Peyer's patch (tissue), 4 donors: ENCODE measurements around the gene ADM. TPM values are rescaled to one million over a fixed set of nuclear protein-coding genes. Genes with fewer than 3 reads are reported as not detected.
A peak's percentile ranks its signal among the peaks of the same experiment; 100 is the strongest.

Experiments
- DNase-seq, 3 donors: peaks; one replicate each; pipeline ENCODE4 v3.0.0-alpha.2; 2017 to 2019
- H3K27ac ChIP-seq, 4 donors: fragments of 200-600 bp; sonication (generic); one replicate each; pipeline ENCODE4 v1.5.1; 2016 to 2019
- H3K27me3 ChIP-seq, 2 donors: fragments of 200-600 bp; sonication (generic); one replicate each; pipeline ENCODE4 v1.5.1; 2019
- H3K36me3 ChIP-seq, 3 donors: fragments of 200-600 bp; sonication (generic); one replicate each; pipeline ENCODE4 v1.5.1; 2016 to 2019
- H3K4me1 ChIP-seq, 4 donors: fragments of 200-600 bp; sonication (generic); one replicate each; pipeline ENCODE4 v1.5.1; 2016 to 2019
- H3K4me3 ChIP-seq, 4 donors: fragments of 200-600 bp; sonication (generic); 1 replicate in 3 of 4; 2 replicates in 1 of 4; pipeline ENCODE4 v1.5.1; 2016 to 2019; ENCODE audit warnings: mild to moderate bottlenecking in 1 of 4
- H3K9me3 ChIP-seq, 4 donors: fragments of 200-600 bp; sonication (generic); one replicate each; pipeline ENCODE4 v1.5.1; 2016 to 2019; ENCODE audit warnings: mild to moderate bottlenecking in 1 of 4
- POLR2A ChIP-seq, 2 donors: fragments of 450-650 bp; IDR thresholded peaks; one replicate each; pipeline ENCODE4 v1.5.1; 2017; ENCODE audit warnings: antibody characterized with exemption in 2 of 2, mild to moderate bottlenecking in 2 of 2, moderate library complexity in 2 of 2
- total RNA-seq, 4 donors: library from RNA; depleted of rRNA; stranded (reverse); fragments of >200 nt; gene quantifications; one replicate each; pipeline ENCODE4 v1.1.0, GENCODE V29; 2016
- TF ChIP-seq, protein P1 (sequence below), 6 experiments: fragments of 450-650 bp in 4 of 6; fragments of 200-600 bp in 2 of 6; sonication (generic) in 1 of 6; IDR thresholded peaks; one replicate each; pipeline ENCODE4 v1.5.1; 2017 to 2019; ENCODE audit warnings: antibody characterized with exemption in 6 of 6, mild to moderate bottlenecking in 3 of 6, moderate library complexity in 1 of 6

ADM gene
- total RNA-seq, 4 donors from 2014 or later = 75.5 to 323 (median 106) TPM

DNA sequence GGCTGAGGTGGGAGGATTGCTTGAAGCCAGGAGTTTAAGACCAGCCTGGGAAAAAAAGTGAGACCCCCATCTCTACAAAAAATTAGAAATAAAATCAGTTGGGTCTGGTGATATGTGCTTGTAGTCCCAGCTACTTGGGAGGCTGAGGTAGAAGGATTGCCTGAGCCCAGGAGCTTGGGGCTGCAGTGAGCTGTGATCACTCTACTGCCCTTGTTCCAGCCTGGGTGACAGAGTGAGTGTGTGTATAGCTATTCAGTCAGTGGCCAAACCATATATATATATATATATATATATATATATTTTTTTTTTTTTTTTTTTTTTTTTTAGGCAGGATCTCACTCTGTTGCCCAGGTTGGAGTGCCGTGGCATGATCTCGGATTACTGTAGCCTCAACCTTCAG is 24.5 kb downstream of the ADM start:
- Histone ChIP-seq H3K36me3 (no peaks in the 10 kb centered on the region), H3K27ac (peak overlapping the region in 1 of 4 donors; percentile 18), H3K9me3 (no peaks in the 10 kb centered on the region), H3K27me3 (no peaks in the 10 kb centered on the region), H3K4me3 (no peak overlapping the region), H3K4me1 (peaks cover 0 to 35% (median 3%) of the 10 kb centered on the region in 4 donors)
- no peak for TF ChIP-seq POLR2A (IDR thresholded peaks at IDR 0.05)
- TF ChIP-seq, protein P1, sequence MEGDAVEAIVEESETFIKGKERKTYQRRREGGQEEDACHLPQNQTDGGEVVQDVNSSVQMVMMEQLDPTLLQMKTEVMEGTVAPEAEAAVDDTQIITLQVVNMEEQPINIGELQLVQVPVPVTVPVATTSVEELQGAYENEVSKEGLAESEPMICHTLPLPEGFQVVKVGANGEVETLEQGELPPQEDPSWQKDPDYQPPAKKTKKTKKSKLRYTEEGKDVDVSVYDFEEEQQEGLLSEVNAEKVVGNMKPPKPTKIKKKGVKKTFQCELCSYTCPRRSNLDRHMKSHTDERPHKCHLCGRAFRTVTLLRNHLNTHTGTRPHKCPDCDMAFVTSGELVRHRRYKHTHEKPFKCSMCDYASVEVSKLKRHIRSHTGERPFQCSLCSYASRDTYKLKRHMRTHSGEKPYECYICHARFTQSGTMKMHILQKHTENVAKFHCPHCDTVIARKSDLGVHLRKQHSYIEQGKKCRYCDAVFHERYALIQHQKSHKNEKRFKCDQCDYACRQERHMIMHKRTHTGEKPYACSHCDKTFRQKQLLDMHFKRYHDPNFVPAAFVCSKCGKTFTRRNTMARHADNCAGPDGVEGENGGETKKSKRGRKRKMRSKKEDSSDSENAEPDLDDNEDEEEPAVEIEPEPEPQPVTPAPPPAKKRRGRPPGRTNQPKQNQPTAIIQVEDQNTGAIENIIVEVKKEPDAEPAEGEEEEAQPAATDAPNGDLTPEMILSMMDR (IDR thresholded peaks at IDR 0.05) = no peak
- DNase-seq = no peak

DNA sequence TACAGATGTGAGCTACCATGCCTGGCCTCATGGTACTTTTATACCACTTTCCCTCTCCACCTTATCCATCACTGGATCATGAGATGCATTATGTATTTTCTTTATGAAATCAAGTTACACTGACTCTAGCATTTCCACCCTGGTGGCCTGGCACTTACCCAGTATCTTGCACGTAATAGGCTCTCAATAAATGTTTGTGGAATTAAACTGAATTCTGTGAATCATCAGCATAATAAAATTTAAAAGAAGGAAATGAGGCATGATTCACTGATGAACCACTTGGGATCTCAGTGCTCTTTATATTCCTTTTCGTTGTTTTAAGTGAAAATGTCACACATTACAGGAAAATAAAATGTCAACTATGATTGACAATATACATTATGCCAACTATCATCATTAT is 25.1 kb downstream of the ADM start:
- DNase-seq = no peak
- no peaks in the 10 kb centered on the region for H3K27me3 ChIP-seq
- H3K36me3 ChIP-seq = no peaks in the 10 kb centered on the region
- no peaks in the 10 kb centered on the region for H3K9me3 ChIP-seq
- no peak overlapping the region for H3K27ac ChIP-seq
- no peak for TF ChIP-seq POLR2A (IDR thresholded peaks at IDR 0.05)
- TF ChIP-seq, protein P1 (IDR thresholded peaks at IDR 0.05) = no peak
- H3K4me3 ChIP-seq = no peak overlapping the region
- peaks cover 0 to 29% (median 3%) of the 10 kb centered on the region in 4 donors for H3K4me1 ChIP-seq

DNA sequence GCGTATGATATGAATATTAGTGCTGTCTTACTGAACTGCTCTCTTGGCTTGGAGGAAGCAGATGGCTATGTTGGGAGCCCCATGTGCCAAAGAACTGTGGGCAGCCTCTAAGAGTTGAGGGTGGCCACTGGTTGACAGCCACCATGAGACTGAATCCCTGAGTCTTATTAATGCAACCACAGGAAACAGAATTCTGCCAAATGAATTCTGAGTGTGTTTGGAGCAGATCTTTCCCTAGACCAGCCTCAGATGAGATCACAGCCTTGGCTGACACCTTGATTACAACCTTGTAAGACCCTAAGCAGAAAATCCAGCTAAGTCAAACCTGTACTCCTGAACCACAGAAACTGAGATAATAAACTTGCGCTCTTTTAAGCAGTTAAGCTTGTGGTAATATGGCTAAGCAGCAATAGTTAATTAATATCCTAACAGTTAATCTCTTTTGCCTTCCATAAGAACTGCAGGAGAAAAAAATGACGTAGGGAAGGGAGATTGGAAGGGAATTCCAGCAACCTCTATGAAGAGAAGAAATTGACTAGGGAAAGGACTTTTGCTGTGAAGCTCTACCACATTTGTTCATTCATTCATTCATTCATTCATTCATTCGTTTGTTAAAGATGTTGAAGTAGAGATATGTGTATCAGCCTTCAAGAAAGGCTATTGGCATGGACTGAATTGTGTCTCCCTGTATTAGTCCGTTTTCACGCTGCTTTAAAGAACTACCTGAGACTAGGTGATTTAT is 26.8 kb downstream of the ADM start:
- no peaks in the 10 kb centered on the region for H3K27me3 ChIP-seq
- H3K9me3 ChIP-seq = no peaks in the 10 kb centered on the region

DNA sequence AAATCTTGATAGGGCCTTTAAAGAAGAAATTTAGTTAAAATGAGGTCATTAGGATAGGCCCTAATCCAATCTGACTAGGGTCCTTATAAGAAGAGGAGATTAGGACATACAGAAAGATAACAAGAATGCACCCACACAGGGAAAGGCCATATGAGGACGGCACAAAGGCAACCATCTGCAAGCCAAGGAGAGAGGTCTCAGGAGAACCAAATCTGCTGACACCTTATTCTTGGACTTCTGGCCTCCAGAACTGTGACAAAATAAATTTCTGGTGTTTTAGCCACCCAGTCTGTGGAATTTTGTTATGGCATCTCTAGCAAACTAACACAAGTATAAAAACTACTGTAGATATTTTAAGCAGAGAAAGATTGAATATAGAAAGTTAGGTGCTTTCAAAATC is 28.6 kb downstream of the ADM start:
- no peaks in the 10 kb centered on the region for H3K27me3 ChIP-seq
- DNase-seq = no peak
- H3K9me3 ChIP-seq = no peaks in the 10 kb centered on the region
- H3K27ac ChIP-seq = no peak overlapping the region
- TF ChIP-seq, protein P1 (IDR thresholded peaks at IDR 0.05) = no peak
- TF ChIP-seq POLR2A (IDR thresholded peaks at IDR 0.05) = no peak
- H3K4me1 ChIP-seq = peaks cover 0 to 4% (median 0%) of the 10 kb centered on the region in 4 donors
- no peaks in the 10 kb centered on the region for H3K36me3 ChIP-seq
- H3K4me3 ChIP-seq = no peak overlapping the region

More for the DNA sequence above, 26.8 kb downstream of the ADM start:
- no peak overlapping the region for H3K27ac ChIP-seq
- TF ChIP-seq POLR2A (IDR thresholded peaks at IDR 0.05) = no peak
- TF ChIP-seq, protein P1 (IDR thresholded peaks at IDR 0.05) = no peak
- no peaks in the 10 kb centered on the region for H3K36me3 ChIP-seq
- no peak for DNase-seq
- H3K4me1 ChIP-seq = peaks cover 0 to 17% (median 2%) of the 10 kb centered on the region in 4 donors
- H3K4me3 ChIP-seq = no peak overlapping the region

DNA sequence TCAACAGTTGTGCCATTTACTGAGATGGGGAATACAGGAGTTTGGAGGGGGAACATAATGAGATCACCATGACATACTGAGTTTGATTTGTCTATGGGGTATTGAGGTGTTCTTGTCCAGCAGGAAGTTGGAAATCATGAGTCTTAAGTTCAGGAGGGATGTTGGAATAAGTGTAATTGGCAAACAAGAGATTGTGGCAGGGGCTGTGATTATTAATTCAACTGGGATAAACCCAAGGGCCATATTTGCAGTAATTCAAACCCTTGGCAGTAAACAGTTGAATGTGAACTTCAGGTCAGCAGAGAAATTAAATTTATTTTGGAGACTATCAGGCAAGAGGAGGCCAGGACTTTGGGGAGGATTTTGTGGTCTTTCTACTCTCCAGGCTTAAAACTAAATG is 33.4 kb downstream of the ADM start:
- DNase-seq = no peak
- TF ChIP-seq, protein P1 (IDR thresholded peaks at IDR 0.05) = no peak

More for the DNA sequence above, 33.4 kb downstream of the ADM start:
- Histone ChIP-seq H3K36me3 (no peaks in the 10 kb centered on the region), H3K4me1 (no peaks in the 10 kb centered on the region), H3K9me3 (no peaks in the 10 kb centered on the region), H3K27ac (no peak overlapping the region), H3K27me3 (no peaks in the 10 kb centered on the region), H3K4me3 (no peak overlapping the region)
